ENCODE data around the gene HTR4.

The HTR4 gene

GRCh38 chr5:148443998-148444397, 210.3 kb downstream of the HTR4 start:
- Mint-ChIP-seq H3K4me1 (no peaks in the 10 kb centered on the region), H3K9me3 (no peaks in the 10 kb centered on the region), H3K27me3 (no peaks in the 10 kb centered on the region), H3K27ac (no peak overlapping the region), H3K4me3 (no peak overlapping the region), H3K36me3 (ENCODE audit: low read depth) (peaks cover 22% of the 10 kb centered on the region)
- peak; percentile 81 for ATAC-seq
- DNase-seq, result peak; percentile 50

GRCh38 chr5:148443241-148443640, 211.1 kb downstream of the HTR4 start:
- H3K36me3 Mint-ChIP-seq (ENCODE audit: low read depth), result peaks cover 27% of the 10 kb centered on the region
- ATAC-seq (no peak), DNase-seq (no peak)
- H3K4me1 Mint-ChIP-seq, result peaks cover 2% of the 10 kb centered on the region
- no peaks in the 10 kb centered on the region for H3K27me3 Mint-ChIP-seq
- no peak overlapping the region for H3K4me3 Mint-ChIP-seq
- H3K9me3 Mint-ChIP-seq, result no peaks in the 10 kb centered on the region
- no peak overlapping the region for H3K27ac Mint-ChIP-seq

- Mint-ChIP-seq H3K27me3 (no peaks in the 10 kb centered on the region), H3K4me1 (peaks cover 25% of the 10 kb centered on the region), H3K27ac (peak overlapping the region; percentile 44), H3K4me3 (no peak overlapping the region), H3K9me3 (no peaks in the 10 kb centered on the region), H3K36me3 (ENCODE audit: low read depth) (peaks cover 50% of the 10 kb centered on the region)
- no peak for DNase-seq
- no peak for ATAC-seq
Observed at GRCh38 chr5:148438933-148439332, 215.4 kb downstream of the HTR4 start.

- peak; percentile 86 for ATAC-seq
- H3K27me3 Mint-ChIP-seq, result no peaks in the 10 kb centered on the region
- no peaks in the 10 kb centered on the region for H3K9me3 Mint-ChIP-seq
- H3K36me3 Mint-ChIP-seq (ENCODE audit: low read depth), result peaks cover 61% of the 10 kb centered on the region
- peak overlapping the region; percentile 95 for H3K27ac Mint-ChIP-seq
- no peak for DNase-seq
- peaks cover 25% of the 10 kb centered on the region for H3K4me1 Mint-ChIP-seq
- H3K4me3 Mint-ChIP-seq, result peak overlapping the region; percentile 61
Observed at GRCh38 chr5:148437249-148437648, 217.1 kb downstream of the HTR4 start.

GRCh38 chr5:148436029-148436428, 218.3 kb downstream of the HTR4 start:
- H3K9me3 Mint-ChIP-seq, result no peaks in the 10 kb centered on the region
- peaks cover 54% of the 10 kb centered on the region for H3K36me3 Mint-ChIP-seq (ENCODE audit: low read depth)
- peak overlapping the region; percentile 95 for H3K27ac Mint-ChIP-seq

GRCh38 chr5:148433826-148434225, 220.5 kb downstream of the HTR4 start:
- ATAC-seq (no peak), DNase-seq (no peak)
- peaks cover 29% of the 10 kb centered on the region for H3K4me1 Mint-ChIP-seq
- H3K27ac Mint-ChIP-seq, result no peak overlapping the region
- H3K27me3 Mint-ChIP-seq, result no peaks in the 10 kb centered on the region
- H3K36me3 Mint-ChIP-seq (ENCODE audit: low read depth), result peaks cover 48% of the 10 kb centered on the region
- H3K9me3 Mint-ChIP-seq, result no peaks in the 10 kb centered on the region
- H3K4me3 Mint-ChIP-seq, result no peak overlapping the region

More at GRCh38 chr5:148436029-148436428, 218.3 kb downstream of the HTR4 start:
- DNase-seq (no peak), ATAC-seq (no peak)
- no peaks in the 10 kb centered on the region for H3K27me3 Mint-ChIP-seq
- peaks cover 25% of the 10 kb centered on the region for H3K4me1 Mint-ChIP-seq
- peak overlapping the region; percentile 61 for H3K4me3 Mint-ChIP-seq

All from activated naive CD8-positive, alpha-beta T cell treated with anti-CD3 and anti-CD28 coated beads, Interleukin-2, amount 50 U/mL, for 24 hours (primary cell).